RKO (cell line): Measurements from ENCODE around the gene MYO15A.
"Not testable (repeated sequence)": the region's sequence is repeated elsewhere in the genome, so short reads cannot be mapped to it uniquely, and the experiment has no call there.

Experiments used
- DNase-seq: peaks from one replicate; pipeline ENCODE4 v3.0.0-alpha.2; 2016; ENCODE audit warnings: low spot score

The MYO15A gene

GRCh38 chr17:18185832-18186626 lies 77.5 kb downstream of the MYO15A start:
- DNase-seq = peak; percentile 63

DNA sequence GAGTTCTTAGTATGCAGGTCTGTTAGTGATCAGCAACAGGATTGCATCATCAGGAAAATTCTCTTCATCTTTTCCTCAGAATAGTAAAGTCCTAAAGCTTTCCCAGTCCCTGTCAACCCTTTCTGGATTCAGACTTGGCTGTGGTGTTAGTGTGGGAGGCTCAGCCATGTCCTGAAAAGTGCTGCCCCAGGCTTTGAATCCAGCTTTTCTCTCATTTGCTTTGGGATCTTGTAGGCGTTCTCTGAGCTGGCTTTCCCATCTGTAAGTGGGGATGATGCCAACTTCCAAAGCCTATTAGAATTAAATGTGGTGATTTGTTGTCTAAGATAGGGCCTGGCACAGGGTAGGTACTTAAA lies 78.0 kb downstream of the MYO15A start:
- peak; percentile 10 for DNase-seq

- no peak for DNase-seq
Measured at GRCh38 chr17:18187226-18187625, 78.7 kb downstream of the MYO15A start.

GRCh38 chr17:18187821-18188761 lies 79.5 kb downstream of the MYO15A start:
- DNase-seq = peak; percentile 74

GRCh38 chr17:18190628-18191235 lies 82.2 kb downstream of the MYO15A start:
- DNase-seq = no peak

GRCh38 chr17:18191236-18191667 lies 82.7 kb downstream of the MYO15A start:
- no peak for DNase-seq

- DNase-seq = peak; percentile 23
Measured at GRCh38 chr17:18191967-18192366, 83.4 kb downstream of the MYO15A start.

GRCh38 chr17:18194394-18194793 lies 85.8 kb downstream of the MYO15A start:
- no peak for DNase-seq

- no peak for DNase-seq
Measured at GRCh38 chr17:18194804-18195203, 86.2 kb downstream of the MYO15A start.

GRCh38 chr17:18195246-18195645 lies 86.7 kb downstream of the MYO15A start:
- DNase-seq = no peak

DNA sequence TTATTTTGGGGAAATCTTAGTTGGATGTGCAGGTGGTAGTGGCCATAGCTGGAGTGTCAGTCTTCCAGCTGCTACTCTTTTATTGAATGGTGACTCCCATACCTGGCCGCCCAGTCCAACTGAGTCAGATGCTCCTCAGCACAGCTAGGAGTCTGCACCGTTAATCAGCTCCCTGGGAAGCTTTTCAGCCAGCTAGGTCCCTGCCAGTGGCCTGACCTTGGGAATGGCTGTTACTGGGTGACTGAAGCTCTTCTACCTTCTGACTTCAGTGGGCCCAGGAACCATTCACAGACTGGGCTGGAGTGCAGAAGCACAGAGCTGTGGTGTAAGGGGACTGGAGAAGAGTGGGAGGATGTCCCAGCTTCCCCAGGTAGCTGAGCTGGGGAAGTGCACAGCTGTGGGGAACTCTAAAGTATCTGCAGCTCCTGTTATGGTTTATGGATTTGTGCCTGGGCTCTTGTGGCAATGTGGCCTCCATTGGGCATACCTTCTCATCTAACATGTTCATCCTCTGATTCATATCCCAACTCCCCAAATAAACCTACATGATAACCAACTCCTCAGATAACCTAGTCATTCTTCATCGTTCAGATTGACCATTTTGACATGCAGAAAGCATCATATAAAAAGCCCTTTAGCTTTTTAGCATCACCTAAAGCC lies 89.1 kb downstream of the MYO15A start:
- DNase-seq = no peak

DNA sequence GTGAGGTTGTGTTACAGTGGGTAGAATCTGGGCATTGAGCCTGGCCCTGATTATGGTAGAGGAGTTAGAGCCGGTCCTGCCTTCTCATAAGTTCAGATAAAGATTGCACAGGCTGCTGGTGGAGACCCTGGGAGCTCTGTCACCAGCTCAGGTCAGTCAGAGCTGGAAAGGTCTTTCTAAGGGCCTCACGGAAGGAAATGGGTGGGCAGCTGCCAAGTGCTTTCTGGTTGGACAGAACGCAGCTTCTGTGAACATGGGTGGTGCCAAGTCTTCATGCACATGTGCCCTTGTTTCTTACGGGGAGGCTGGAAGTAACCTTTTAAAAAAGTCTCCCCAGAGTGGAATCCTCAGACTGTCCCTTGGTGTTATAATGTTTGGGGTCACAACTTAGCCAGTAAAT lies 90.0 kb downstream of the MYO15A start:
- no peak for DNase-seq

- DNase-seq = no peak
Measured at GRCh38 chr17:18201108-18201507, 92.6 kb downstream of the MYO15A start.

DNA sequence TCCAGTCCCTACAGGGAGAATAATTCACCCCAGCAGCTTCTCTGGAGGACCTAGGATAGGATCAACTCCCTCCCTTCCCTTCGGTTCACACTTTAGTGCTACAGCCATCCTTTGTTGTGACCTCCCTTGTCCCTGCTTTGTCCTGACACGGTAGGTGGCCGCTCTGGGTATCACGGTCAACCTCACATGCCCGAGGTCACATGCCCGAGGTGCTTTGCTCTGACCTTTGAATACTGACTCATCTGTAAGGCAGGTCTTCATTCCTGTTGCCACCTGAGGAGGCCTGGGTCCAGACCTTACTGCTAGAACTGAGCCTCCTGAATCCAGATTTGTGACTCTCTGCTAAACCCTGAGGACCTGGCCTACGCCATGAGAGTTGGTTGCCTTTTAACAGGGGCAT lies 94.8 kb downstream of the MYO15A start:
- DNase-seq = no peak

DNA sequence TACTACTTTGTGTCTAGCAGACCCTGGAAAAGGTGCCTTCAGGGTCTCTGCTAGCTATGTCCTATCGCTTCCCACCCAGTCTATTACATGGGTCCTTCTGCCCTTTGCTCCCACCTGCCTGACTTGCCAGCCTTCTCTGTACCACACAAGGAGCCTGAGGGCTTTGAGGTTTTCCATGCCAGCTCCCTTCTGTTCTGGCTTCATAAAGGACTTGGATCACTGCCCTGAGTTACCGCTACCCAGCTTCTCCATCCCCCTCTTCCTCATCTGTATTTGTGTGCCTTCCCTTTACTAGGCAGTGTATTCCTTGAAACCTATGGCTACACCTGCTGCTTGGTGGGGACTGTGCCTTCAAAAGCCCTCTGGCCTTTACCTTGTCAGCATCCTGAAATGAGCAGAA lies 97.3 kb downstream of the MYO15A start:
- no peak for DNase-seq

DNA sequence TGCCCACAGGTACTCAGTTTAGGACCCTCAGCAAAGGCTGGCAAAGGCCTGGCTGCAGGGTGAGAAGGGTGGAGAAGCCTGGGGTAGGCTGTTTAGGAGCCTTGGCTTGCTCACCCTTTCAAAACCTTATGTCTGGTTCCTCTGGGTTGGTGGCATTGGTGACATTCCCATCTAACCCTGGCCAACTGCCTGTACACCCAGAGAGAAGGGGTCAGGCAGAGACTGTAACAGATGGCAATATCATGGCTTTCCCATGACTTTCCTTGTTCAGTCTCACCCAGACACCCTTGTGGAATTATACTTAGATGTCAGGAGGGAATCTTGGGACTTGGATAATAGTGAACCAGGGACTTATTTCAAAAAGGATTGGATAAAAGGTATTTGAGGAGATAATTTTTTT lies 98.4 kb downstream of the MYO15A start:
- no peak for DNase-seq

DNA sequence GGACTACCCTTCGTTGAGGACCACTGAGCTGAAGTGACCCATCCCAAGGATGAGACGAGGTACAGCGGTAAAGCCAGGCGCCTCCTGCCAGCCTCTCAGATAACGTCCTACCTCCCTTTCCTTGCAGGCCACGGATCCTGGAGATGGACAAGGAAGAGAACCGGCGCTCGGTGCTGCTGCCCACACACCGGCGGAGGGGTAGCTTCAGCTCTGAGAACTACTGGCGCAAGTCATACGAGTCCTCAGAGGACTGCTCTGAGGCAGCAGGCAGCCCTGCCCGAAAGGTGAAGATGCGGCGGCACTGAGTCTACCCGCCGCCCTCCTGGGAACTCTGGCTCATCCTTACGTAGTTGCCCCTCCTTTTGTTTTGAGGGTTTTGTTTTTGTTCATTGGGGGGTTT lies 99.5 kb downstream of the MYO15A start:
- no peak for DNase-seq

GRCh38 chr17:18213666-18214270 lies 105.2 kb downstream of the MYO15A start:
- no peak for DNase-seq

GRCh38 chr17:18216906-18217305 lies 108.3 kb downstream of the MYO15A start:
- not testable (repeated sequence) for DNase-seq

DNA sequence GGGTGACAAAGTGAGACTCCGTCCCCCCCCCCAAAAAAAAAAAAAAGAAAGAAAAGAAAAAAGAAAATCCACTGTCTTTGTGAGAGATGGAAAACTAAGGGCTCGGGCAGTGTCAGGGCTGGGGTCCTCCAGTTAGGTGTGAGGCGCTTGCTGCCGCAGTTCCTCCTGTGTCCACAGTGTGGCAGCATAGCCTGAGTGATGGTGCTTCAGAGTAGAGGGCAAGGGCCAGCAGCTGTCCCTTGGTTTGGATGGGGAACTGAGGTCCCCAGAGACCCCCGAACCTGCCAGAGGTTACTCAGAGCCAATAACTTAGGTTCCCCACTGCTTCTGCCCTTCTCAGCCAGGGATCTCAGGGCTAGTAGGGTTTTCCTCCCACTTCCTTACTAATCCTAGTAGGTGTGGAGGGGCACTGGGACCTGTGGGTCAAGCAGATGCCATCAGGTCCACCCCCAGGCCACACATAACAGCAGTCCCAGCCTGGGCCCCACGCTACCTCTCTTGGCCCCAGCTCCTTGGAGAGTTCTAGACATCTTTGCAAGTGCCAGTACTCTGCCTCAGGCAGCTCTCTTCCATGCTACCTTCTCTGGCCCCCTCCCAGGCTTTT lies 109.0 kb downstream of the MYO15A start:
- peak; percentile 59 for DNase-seq

GRCh38 chr17:18218756-18219415 lies 110.3 kb downstream of the MYO15A start:
- no peak for DNase-seq
